OCI-LY1 (cell line): Measurements from ENCODE around the gene TANK.

Experiments
- CTCF ChIP-seq: fragments of 200-600 bp; sonication (generic), shearing (Covaris generic); IDR thresholded peaks from 2 replicates; pipeline ENCODE4 v1.5.1; 2017; ENCODE audit warnings: mild to moderate bottlenecking, antibody characterized with exemption, low read length, moderate library complexity, mixed read lengths
- EZH2 ChIP-seq: fragments of 200-600 bp; sonication (generic), shearing (Covaris generic); IDR thresholded peaks from 2 replicates; pipeline ENCODE4 v1.8.0; 2017; ENCODE audit warnings: borderline replicate concordance, mixed run types, mild to moderate bottlenecking, antibody characterized with exemption, low read length, moderate library complexity, mixed read lengths

GRCh38 chr2:161190050-161190449 is 29.8 kb downstream of the TANK start:
- TF ChIP-seq CTCF (no peak), EZH2 (no peak)
